Vagina (tissue), 2 donors: Measurements from ENCODE around the gene GRIA1. TPM values are rescaled to one million over a fixed set of nuclear protein-coding genes. Genes with fewer than 3 reads are reported as not detected.
A peak's percentile ranks its signal among the peaks of the same experiment; 100 is the strongest.

Source experiments
- DNase-seq, 2 donors: peaks; one replicate each; pipeline ENCODE4 v3.0.0-alpha.2; 2017; ENCODE audit errors: extremely low spot score in 2 of 2
- H3K27ac ChIP-seq: fragments of 200-600 bp; sonication (generic); one replicate; pipeline ENCODE4 v1.5.1; 2019
- H3K27me3 ChIP-seq: fragments of 200-600 bp; sonication (generic); one replicate; pipeline ENCODE4 v1.5.1; 2019
- H3K36me3 ChIP-seq, 2 donors: fragments of 200-600 bp; sonication (generic); one replicate each; pipeline ENCODE4 v1.5.1; 2017 to 2019
- H3K4me1 ChIP-seq: fragments of 200-600 bp; sonication (generic); one replicate; pipeline ENCODE4 v1.5.1; 2019
- H3K4me3 ChIP-seq, 2 donors: fragments of 200-600 bp; sonication (generic); 1 replicate in 1 of 2; 2 replicates in 1 of 2; pipeline ENCODE4 v1.5.1; 2016 to 2019
- H3K9me3 ChIP-seq: fragments of 200-600 bp; sonication (generic); one replicate; pipeline ENCODE4 v1.5.1; 2019
- POLR2A ChIP-seq, 2 donors: fragments of 450-650 bp; IDR thresholded peaks; one replicate each; pipeline ENCODE4 v1.6.1; 2017; ENCODE audit warnings: antibody characterized with exemption in 2 of 2, mild to moderate bottlenecking in 2 of 2, moderate library complexity in 2 of 2
- POLR2AphosphoS5 ChIP-seq, 2 donors: sonication (generic); formaldehyde crosslinking; IDR thresholded peaks; one replicate each; pipeline ENCODE4 v1.9.0; 2017; ENCODE audit warnings: antibody characterized with exemption in 2 of 2, mild to moderate bottlenecking in 2 of 2, low read depth in 1 of 2; ENCODE audit not compliant: insufficient read depth in 1 of 2
- intact Hi-C: fragments of 100-400 bp; cut with DNase I; formaldehyde crosslinking; loops from one replicate; pipeline ENCODE4 v1.15.1; 2023
- total RNA-seq: library from RNA; depleted of rRNA; stranded (reverse); fragments of >200 nt; gene quantifications from one replicate; pipeline ENCODE4 v1.2.3, GENCODE V29; 2016
- TF ChIP-seq, protein P1 (sequence below), 3 experiments: fragments of 450-650 bp in 2 of 3; fragments of 200-600 bp in 1 of 3; sonication (generic) in 1 of 3; IDR thresholded peaks; one replicate each; pipeline ENCODE4 v1.5.1; 2017 to 2019; ENCODE audit warnings: antibody characterized with exemption in 3 of 3, mild to moderate bottlenecking in 2 of 3, moderate library complexity in 2 of 3

The GRIA1 gene
- total RNA-seq = not detected

DNA sequence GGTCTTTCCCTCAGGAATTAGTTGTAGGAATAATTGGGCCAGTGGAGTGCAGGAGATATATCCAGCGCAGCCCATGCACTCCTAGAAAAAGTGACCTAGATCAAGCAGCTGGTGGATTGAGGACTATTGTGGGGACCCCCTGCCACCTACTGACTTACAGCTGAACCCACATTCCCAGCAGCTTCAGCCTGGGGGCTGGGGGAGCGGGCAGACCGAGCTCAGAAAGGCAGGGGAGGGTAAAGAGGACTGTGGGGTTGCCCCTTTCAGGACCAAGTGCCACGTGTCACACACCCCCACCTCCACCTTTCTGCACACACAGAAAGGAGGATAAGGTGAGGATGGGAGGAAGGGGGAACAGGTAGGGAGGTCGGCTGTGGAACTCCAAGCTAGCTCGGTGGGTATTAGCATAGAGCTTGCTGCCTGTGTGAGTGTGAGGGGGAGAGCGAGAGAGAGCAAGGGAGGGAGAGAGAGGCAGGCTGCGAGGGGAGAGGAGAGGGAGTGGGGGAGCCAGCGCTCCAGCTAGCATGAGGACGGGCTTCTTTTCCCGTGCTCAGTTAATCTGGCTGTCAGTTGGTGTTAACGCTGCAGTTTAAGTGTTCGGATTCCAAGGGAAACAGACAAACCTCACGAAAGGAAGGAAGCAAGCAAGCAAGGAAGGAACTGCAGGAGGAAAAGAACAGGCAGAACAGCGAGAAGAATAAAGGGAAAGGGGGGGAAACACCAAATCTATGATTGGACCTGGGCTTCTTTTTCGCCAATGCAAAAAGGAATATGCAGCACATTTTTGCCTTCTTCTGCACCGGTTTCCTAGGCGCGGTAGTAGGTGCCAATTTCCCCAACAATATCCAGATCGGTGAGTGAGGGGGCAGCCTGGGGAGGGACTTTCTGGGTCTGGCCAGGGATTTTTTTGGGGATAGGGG lies at the start of gene GRIA1:
Gene GRIA1 (plus strand): TSS at position 553 of the 920 bp plus-strand sequence.
- intact Hi-C loops = loop anchor here (10.0 kb wide), 1 partner anchor 474 kb away; no protein-coding TSS in a partner anchor
- Histone ChIP-seq H3K9me3 (no peaks in the 10 kb centered on the region), H3K36me3 (no peaks in the 10 kb centered on the region), H3K4me1 (no peaks in the 10 kb centered on the region), H3K27me3 (no peaks in the 10 kb centered on the region), H3K27ac (no peak within 1 kb of the TSS), H3K4me3 (peak within 1 kb of the TSS; percentile 2 to 15)
- TF ChIP-seq POLR2A (IDR thresholded peaks at IDR 0.05) (no peak), POLR2AphosphoS5 (IDR thresholded peaks at IDR 0.05; ENCODE audit: insufficient read depth in 1 of 2, low read depth in 1 of 2) (no peak)
- TF ChIP-seq, protein P1, sequence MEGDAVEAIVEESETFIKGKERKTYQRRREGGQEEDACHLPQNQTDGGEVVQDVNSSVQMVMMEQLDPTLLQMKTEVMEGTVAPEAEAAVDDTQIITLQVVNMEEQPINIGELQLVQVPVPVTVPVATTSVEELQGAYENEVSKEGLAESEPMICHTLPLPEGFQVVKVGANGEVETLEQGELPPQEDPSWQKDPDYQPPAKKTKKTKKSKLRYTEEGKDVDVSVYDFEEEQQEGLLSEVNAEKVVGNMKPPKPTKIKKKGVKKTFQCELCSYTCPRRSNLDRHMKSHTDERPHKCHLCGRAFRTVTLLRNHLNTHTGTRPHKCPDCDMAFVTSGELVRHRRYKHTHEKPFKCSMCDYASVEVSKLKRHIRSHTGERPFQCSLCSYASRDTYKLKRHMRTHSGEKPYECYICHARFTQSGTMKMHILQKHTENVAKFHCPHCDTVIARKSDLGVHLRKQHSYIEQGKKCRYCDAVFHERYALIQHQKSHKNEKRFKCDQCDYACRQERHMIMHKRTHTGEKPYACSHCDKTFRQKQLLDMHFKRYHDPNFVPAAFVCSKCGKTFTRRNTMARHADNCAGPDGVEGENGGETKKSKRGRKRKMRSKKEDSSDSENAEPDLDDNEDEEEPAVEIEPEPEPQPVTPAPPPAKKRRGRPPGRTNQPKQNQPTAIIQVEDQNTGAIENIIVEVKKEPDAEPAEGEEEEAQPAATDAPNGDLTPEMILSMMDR (IDR thresholded peaks at IDR 0.05) = no peak
- no peak for DNase-seq

DNA sequence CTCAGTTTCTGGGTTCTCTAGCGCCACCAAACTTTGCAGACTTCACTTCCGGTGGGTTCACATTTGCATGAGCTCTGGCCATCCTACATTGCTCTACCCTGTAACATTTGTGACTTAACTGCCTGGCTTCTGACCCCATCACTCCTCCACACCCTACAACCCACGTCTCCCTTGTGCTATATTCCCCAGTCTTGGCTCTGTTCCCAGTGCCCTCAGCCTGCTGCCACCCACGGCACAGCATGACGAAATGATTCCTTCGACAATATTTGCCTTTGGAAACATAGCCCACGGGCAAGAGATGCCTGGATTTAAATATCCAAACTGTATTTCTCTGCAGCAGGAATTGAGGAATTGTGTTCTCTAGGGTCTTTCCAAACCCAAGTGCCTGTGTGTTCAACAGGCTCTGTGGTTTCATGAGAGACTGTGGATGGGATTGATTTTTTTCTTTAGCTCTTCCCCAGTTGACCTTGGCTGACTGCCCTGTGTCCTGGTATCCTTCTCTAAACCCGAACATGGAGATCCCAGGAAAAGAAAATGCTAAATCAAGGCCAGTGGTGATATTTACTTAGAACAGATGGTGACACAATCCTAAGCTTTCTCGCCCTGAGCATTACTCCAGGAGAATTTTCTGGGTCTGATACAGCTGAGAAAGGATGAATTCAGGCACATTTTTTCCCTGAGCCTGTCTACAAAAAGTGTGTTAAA lies 44.4 kb upstream of the GRIA1 start:
- Histone ChIP-seq H3K27me3 (no peaks in the 10 kb centered on the region), H3K36me3 (no peaks in the 10 kb centered on the region), H3K4me1 (no peaks in the 10 kb centered on the region), H3K27ac (no peak overlapping the region), H3K9me3 (no peaks in the 10 kb centered on the region), H3K4me3 (no peak overlapping the region)
- DNase-seq = no peak
- intact Hi-C loops = no loop called here
- TF ChIP-seq POLR2AphosphoS5 (IDR thresholded peaks at IDR 0.05; ENCODE audit: insufficient read depth in 1 of 2, low read depth in 1 of 2) (no peak), POLR2A (IDR thresholded peaks at IDR 0.05) (no peak)
- TF ChIP-seq, protein P1 (IDR thresholded peaks at IDR 0.05) = no peak

- intact Hi-C loops = no loop called here
- no peak overlapping the region for H3K27ac ChIP-seq
- no peak overlapping the region for H3K4me3 ChIP-seq
- no peaks in the 10 kb centered on the region for H3K36me3 ChIP-seq
- no peaks in the 10 kb centered on the region for H3K4me1 ChIP-seq
- TF ChIP-seq POLR2A (IDR thresholded peaks at IDR 0.05) = no peak
- no peak for TF ChIP-seq POLR2AphosphoS5 (IDR thresholded peaks at IDR 0.05; ENCODE audit: insufficient read depth in 1 of 2, low read depth in 1 of 2)
- TF ChIP-seq, protein P1 (IDR thresholded peaks at IDR 0.05) = no peak
- H3K9me3 ChIP-seq = no peaks in the 10 kb centered on the region
- DNase-seq = no peak
- no peaks in the 10 kb centered on the region for H3K27me3 ChIP-seq
Observed at GRCh38 chr5:153447534-153447933, 42.9 kb upstream of the GRIA1 start.

DNA sequence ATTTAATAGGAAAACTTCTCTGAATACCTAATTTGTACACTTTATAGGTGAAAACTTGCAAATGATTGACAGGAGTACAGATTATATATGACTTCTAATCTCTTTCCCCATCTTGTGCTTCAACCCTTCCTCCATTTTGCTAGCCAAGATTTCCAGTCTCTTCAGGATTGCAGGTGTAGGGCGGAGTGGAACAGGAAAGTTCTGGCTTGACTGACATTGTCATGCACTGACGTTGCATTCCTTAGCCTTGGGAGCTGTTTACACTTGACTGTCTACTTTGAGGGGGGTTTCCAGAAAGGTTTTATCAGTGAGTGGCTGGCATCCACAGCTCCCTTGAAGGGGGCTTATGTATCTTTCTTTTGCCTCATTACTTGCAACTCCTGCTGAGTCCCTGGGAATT lies 34.1 kb upstream of the GRIA1 start:
- Histone ChIP-seq H3K4me3 (no peak overlapping the region), H3K4me1 (no peaks in the 10 kb centered on the region), H3K9me3 (no peaks in the 10 kb centered on the region), H3K36me3 (no peaks in the 10 kb centered on the region), H3K27ac (no peak overlapping the region), H3K27me3 (no peaks in the 10 kb centered on the region)
- intact Hi-C loops = no loop called here
- DNase-seq = no peak
- TF ChIP-seq POLR2A (IDR thresholded peaks at IDR 0.05) = no peak
- TF ChIP-seq, protein P1 (IDR thresholded peaks at IDR 0.05) = no peak
- no peak for TF ChIP-seq POLR2AphosphoS5 (IDR thresholded peaks at IDR 0.05; ENCODE audit: insufficient read depth in 1 of 2, low read depth in 1 of 2)
